HEK293 (cell line): ENCODE measurements around the gene CRMP1.

Source experiments
- CTCF ChIA-PET: fragments of 350-600 bp; formaldehyde crosslinking; extraction: SDS; loops from one replicate; lab custom pipeline; 2021; ENCODE audit warnings: antibody characterized with exemption; lab: Yijun Ruan, JAX
- POLR2A ChIA-PET: fragments of 300-600 bp; formaldehyde crosslinking; extraction: SDS; loops from one replicate; lab custom pipeline; 2020; ENCODE audit warnings: antibody characterized with exemption, inconsistent platforms; lab: Yijun Ruan, JAX
- H3K27ac ChIP-seq: fragments of 200-500 bp; sonication (Bioruptor generic); 2 replicates; pipeline ENCODE4 v1.5.1; 2014; ENCODE audit warnings: low read depth, low read length, control low read depth, inconsistent platforms; ENCODE audit errors: extremely low read depth
- H3K36me3 ChIP-seq, 2 experiments: fragments of 200-500 bp in 1 of 2; sonication (Bioruptor generic) in 1 of 2; 1 replicate in 1 of 2; 2 replicates in 1 of 2; pipeline ENCODE4 v1.5.1; 2014 to 2017; ENCODE audit warnings: inconsistent platforms in 2 of 2, low read length in 2 of 2; ENCODE audit not compliant: control insufficient read depth in 2 of 2, insufficient read depth in 1 of 2
- H3K4me1 ChIP-seq: fragments of 200-500 bp; sonication (Bioruptor generic); 2 replicates; pipeline ENCODE4 v1.5.1; 2014; ENCODE audit warnings: mild to moderate bottlenecking, low read length, inconsistent platforms; ENCODE audit not compliant: control insufficient read depth, insufficient read depth
- H3K4me3 ChIP-seq: 2 replicates; pipeline ENCODE4 v1.5.1; 2011; ENCODE audit warnings: low read depth, mild to moderate bottlenecking, control low read depth, low read length, moderate library complexity
- H3K9me3 ChIP-seq: fragments of 200-500 bp; sonication (Bioruptor generic); 2 replicates; pipeline ENCODE4 v1.5.1; 2014; ENCODE audit warnings: low read depth, low read length, inconsistent platforms; ENCODE audit not compliant: control insufficient read depth, insufficient read depth
- GFI1B ChIP-seq: fragments of 450-650 bp; formaldehyde crosslinking; IDR thresholded peaks from 2 replicates; pipeline ENCODE4 v1.5.1; 2016; ENCODE audit warnings: missing biosample characterization, missing genetic modification characterization
- GLIS2 ChIP-seq: fragments of 450-650 bp; formaldehyde crosslinking; IDR thresholded peaks from 2 replicates; pipeline ENCODE4 v1.5.1; 2016; ENCODE audit warnings: missing biosample characterization, missing genetic modification characterization
- KLF10 ChIP-seq: fragments of 450-650 bp; IDR thresholded peaks from 2 replicates; pipeline ENCODE4 v1.5.1; 2018; ENCODE audit warnings: missing biosample characterization, mild to moderate bottlenecking, missing genetic modification characterization
- MYNN ChIP-seq: fragments of 450-650 bp; formaldehyde crosslinking; IDR thresholded peaks from 2 replicates; pipeline ENCODE4 v1.5.1; 2016; ENCODE audit warnings: missing biosample characterization, missing genetic modification characterization, borderline replicate concordance
- SETDB1 ChIP-seq: IDR thresholded peaks from one replicate; pipeline ENCODE4 v1.6.1; 2017; ENCODE audit warnings: mild to moderate bottlenecking, low read length, moderate library complexity, mixed read lengths; ENCODE audit not compliant: insufficient read length
- SP7 ChIP-seq: fragments of 450-650 bp; formaldehyde crosslinking; IDR thresholded peaks from 2 replicates; pipeline ENCODE4 v1.5.1; 2016; ENCODE audit warnings: missing biosample characterization, missing genetic modification characterization
- ZBTB8A ChIP-seq: fragments of 450-650 bp; formaldehyde crosslinking; IDR thresholded peaks from 2 replicates; pipeline ENCODE4 v1.5.1; 2016; ENCODE audit warnings: missing biosample characterization, missing genetic modification characterization
- ZNF133 ChIP-seq: fragments of 450-650 bp; formaldehyde crosslinking; IDR thresholded peaks from 2 replicates; pipeline ENCODE4 v1.5.1; 2016; ENCODE audit warnings: missing biosample characterization, missing genetic modification characterization
- ZNF146 ChIP-seq: fragments of 450-650 bp; formaldehyde crosslinking; IDR thresholded peaks from 2 replicates; pipeline ENCODE4 v1.5.1; 2016; ENCODE audit warnings: missing biosample characterization, missing genetic modification characterization
- ZNF155 ChIP-seq: fragments of 450-650 bp; formaldehyde crosslinking; IDR thresholded peaks from 2 replicates; pipeline ENCODE4 v1.5.1; 2016; ENCODE audit warnings: missing biosample characterization, missing genetic modification characterization
- ZNF221 ChIP-seq: fragments of 450-650 bp; formaldehyde crosslinking; IDR thresholded peaks from 2 replicates; pipeline ENCODE4 v1.5.1; 2017; ENCODE audit warnings: missing biosample characterization, missing genetic modification characterization, borderline replicate concordance
- ZNF223 ChIP-seq: fragments of 450-650 bp; formaldehyde crosslinking; IDR thresholded peaks from 2 replicates; pipeline ENCODE4 v1.5.1; 2016; ENCODE audit warnings: missing biosample characterization, missing genetic modification characterization
- ZNF248 ChIP-seq: fragments of 450-650 bp; formaldehyde crosslinking; IDR thresholded peaks from 2 replicates; pipeline ENCODE4 v1.5.1; 2017; ENCODE audit warnings: missing biosample characterization, missing genetic modification characterization
- ZNF394 ChIP-seq: fragments of 450-650 bp; formaldehyde crosslinking; IDR thresholded peaks from 2 replicates; pipeline ENCODE4 v1.5.1; 2016; ENCODE audit warnings: missing biosample characterization, missing genetic modification characterization, mild to moderate bottlenecking, moderate library complexity, borderline replicate concordance
- ZNF423 ChIP-seq: fragments of 450-650 bp; formaldehyde crosslinking; IDR thresholded peaks from 2 replicates; pipeline ENCODE4 v1.5.1; 2016; ENCODE audit warnings: missing biosample characterization, missing genetic modification characterization
- ZNF433 ChIP-seq: fragments of 450-650 bp; formaldehyde crosslinking; IDR thresholded peaks from 2 replicates; pipeline ENCODE4 v1.5.1; 2016; ENCODE audit warnings: missing biosample characterization, missing genetic modification characterization, low read depth
- ZNF555 ChIP-seq: fragments of 450-650 bp; formaldehyde crosslinking; conservative IDR thresholded peaks from 2 replicates; pipeline ENCODE4 v1.5.1; 2017; ENCODE audit warnings: missing biosample characterization, mild to moderate bottlenecking, missing genetic modification characterization, inconsistent platforms
- ZNF561 ChIP-seq: fragments of 450-650 bp; IDR thresholded peaks from 2 replicates; pipeline ENCODE4 v1.5.1; 2018; ENCODE audit warnings: missing biosample characterization, missing genetic modification characterization, borderline replicate concordance
- ZNF585B ChIP-seq: fragments of 450-650 bp; formaldehyde crosslinking; IDR thresholded peaks from 2 replicates; pipeline ENCODE4 v1.5.1; 2016; ENCODE audit warnings: missing biosample characterization, missing genetic modification characterization
- ZNF658 ChIP-seq: fragments of 450-650 bp; formaldehyde crosslinking; IDR thresholded peaks from 2 replicates; pipeline ENCODE4; 2016; ENCODE audit warnings: missing biosample characterization, missing genetic modification characterization
- ZNF664 ChIP-seq: fragments of 450-650 bp; formaldehyde crosslinking; IDR thresholded peaks from 2 replicates; pipeline ENCODE4 v1.5.1; 2016; ENCODE audit warnings: missing biosample characterization, missing genetic modification characterization
- ZNF792 ChIP-seq: fragments of 450-650 bp; formaldehyde crosslinking; IDR thresholded peaks from 2 replicates; pipeline ENCODE4 v1.5.1; 2016; ENCODE audit warnings: missing biosample characterization, missing genetic modification characterization
- ZSCAN23 ChIP-seq: fragments of 450-650 bp; formaldehyde crosslinking; IDR thresholded peaks from 2 replicates; pipeline ENCODE4 v1.5.1; 2016; ENCODE audit warnings: missing biosample characterization, missing genetic modification characterization
- TF ChIP-seq, protein P1 (sequence below): fragments of 450-650 bp; formaldehyde crosslinking; IDR thresholded peaks from 2 replicates; pipeline ENCODE4 v1.5.1; 2016; ENCODE audit warnings: missing biosample characterization, missing genetic modification characterization

Gene CRMP1

DNA sequence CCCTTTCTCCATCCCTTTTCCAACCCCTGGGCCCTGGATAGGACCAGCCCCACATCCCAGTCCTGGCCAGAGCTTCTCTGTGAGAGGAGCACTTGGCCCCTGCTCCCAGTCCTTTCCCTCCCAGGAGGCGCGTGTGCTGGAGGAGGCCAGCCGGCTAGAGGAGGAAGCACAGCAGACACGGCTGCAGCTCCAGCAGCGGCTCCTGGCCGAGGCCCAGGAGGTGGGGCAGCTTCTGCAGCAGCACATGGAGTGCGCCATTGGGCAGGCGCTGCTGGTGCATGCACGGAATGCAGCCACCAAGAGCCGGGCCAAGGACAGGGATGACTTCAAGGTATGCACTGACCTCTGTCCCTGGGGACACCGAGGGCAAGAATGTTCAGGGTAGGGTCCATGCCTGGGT lies 94.4 kb downstream of the CRMP1 start:
- Histone ChIP-seq H3K36me3 (peaks cover 0 to 42% of the 10 kb centered on the region in 2 experiments; a peak in 2 of 3 replicates), H3K4me1 (no peaks in the 10 kb centered on the region), H3K9me3 (no peaks in the 10 kb centered on the region), H3K27ac (no peak overlapping the region), H3K4me3 (no peak overlapping the region)
- TF ChIP-seq SETDB1: no peak
- ChIA-PET CTCF (interaction anchor here (0.9 kb wide), 1 partner anchor 8 kb away, joined by 3 read pairs; no protein-coding TSS in a partner anchor), POLR2A (no interaction called here)

DNA sequence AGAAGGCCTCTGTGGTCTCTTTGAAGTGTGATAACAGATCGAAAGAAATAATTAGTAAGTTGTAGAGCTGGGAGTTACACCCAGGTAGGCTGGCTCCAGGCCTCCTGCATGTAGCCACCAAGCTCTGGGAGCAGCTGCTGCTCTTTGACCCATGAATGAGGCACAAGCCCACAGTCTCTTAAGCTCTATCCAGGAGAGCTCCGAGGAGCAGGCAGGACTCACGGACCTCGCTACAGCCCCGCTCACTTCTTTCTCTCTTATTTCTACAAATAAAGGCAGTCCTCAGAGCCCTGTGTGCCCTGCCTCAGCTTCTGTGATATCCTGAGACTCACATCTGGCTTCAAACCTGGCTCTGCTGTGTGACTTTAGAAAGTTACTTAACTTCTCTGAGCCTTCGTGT lies 95.0 kb downstream of the CRMP1 start:
- no peaks in the 10 kb centered on the region for H3K9me3 ChIP-seq
- no peak for TF ChIP-seq GLIS2 (tag by site-specific recombination)
- POLR2A ChIA-PET: no interaction called here
- peaks cover 0 to 39% of the 10 kb centered on the region in 2 experiments; a peak in 2 of 3 replicates for H3K36me3 ChIP-seq
- no peaks in the 10 kb centered on the region for H3K4me1 ChIP-seq
- no peak overlapping the region for H3K27ac ChIP-seq
- CTCF ChIA-PET: no interaction called here
- no peak overlapping the region for H3K4me3 ChIP-seq

DNA sequence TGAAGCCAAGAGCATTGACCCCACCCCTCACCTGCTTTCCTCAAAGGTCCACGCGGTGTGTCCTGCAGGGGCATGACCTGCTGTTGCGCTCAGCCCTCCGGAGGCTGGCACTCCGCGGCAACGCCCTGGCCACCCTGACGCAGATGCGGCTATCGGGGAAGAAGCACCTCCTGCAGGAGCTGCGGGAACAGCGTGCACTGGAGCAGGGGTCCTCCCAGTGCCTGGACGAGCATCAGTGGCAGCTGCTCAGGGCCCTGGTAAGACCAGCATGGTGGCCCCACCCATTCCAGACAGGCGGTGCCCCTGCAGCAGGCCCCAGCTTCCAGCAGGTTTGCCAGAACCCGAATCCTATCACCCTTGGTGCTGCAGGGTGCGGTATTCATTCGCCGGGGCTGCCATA lies 95.9 kb downstream of the CRMP1 start:
- no peaks in the 10 kb centered on the region for H3K4me1 ChIP-seq
- peaks cover 0 to 35% of the 10 kb centered on the region in 2 experiments; a peak in 2 of 3 replicates for H3K36me3 ChIP-seq
- H3K27ac ChIP-seq: no peak overlapping the region
- H3K9me3 ChIP-seq: no peaks in the 10 kb centered on the region
- TF ChIP-seq ZNF555 (tag by site-specific recombination) (no peak), ZNF221 (tag by site-specific recombination) (no peak), ZBTB8A (tag by site-specific recombination) (no peak), KLF10 (tag by site-specific recombination) (no peak)
- H3K4me3 ChIP-seq: no peak overlapping the region
- POLR2A ChIA-PET: no interaction called here
- CTCF ChIA-PET: no interaction called here

DNA sequence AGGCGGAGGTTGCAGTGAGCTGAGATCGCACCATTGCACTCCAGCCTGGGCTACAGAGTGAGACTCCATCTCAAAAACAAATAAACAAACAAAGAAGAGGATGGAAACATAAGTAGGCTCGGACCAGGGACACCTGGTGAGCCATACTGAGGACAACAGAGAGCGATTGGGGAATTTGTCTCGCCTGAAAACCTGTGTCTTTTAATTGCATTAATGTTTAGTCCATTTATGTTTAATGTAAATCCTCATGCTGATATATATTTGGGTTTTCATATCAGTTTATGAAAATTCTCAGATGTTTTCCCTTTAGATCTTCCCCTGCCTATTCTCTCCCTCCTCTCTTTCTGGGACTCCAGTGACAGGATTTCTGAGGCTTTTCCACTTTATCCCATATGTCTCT lies 97.3 kb downstream of the CRMP1 start:
- ChIA-PET POLR2A (no interaction called here), CTCF (interaction anchor here (0.6 kb wide), 2 partner anchors 26 to 1518 kb away, joined by 3 to 5 read pairs; no protein-coding TSS in a partner anchor)
- peaks cover 0 to 31% of the 10 kb centered on the region in 2 experiments; a peak in 2 of 3 replicates for H3K36me3 ChIP-seq
- no peaks in the 10 kb centered on the region for H3K9me3 ChIP-seq
- H3K4me3 ChIP-seq: no peak overlapping the region
- no peak for TF ChIP-seq ZNF664 (tag by site-specific recombination)
- no peak for TF ChIP-seq ZNF585B (tag by site-specific recombination)
- TF ChIP-seq ZNF248 (tag by site-specific recombination): no peak
- TF ChIP-seq ZNF133 (tag by site-specific recombination): no peak
- TF ChIP-seq ZSCAN23 (tag by site-specific recombination): no peak
- no peak for TF ChIP-seq ZNF792 (tag by site-specific recombination)
- TF ChIP-seq MYNN (tag by site-specific recombination): no peak
- TF ChIP-seq ZNF223 (tag by site-specific recombination): no peak
- no peak for TF ChIP-seq ZNF146 (tag by site-specific recombination)
- TF ChIP-seq ZNF658 (tag by site-specific recombination): no peak
- no peak for TF ChIP-seq GFI1B (tag by site-specific recombination)
- H3K27ac ChIP-seq: no peak overlapping the region
- no peaks in the 10 kb centered on the region for H3K4me1 ChIP-seq

DNA sequence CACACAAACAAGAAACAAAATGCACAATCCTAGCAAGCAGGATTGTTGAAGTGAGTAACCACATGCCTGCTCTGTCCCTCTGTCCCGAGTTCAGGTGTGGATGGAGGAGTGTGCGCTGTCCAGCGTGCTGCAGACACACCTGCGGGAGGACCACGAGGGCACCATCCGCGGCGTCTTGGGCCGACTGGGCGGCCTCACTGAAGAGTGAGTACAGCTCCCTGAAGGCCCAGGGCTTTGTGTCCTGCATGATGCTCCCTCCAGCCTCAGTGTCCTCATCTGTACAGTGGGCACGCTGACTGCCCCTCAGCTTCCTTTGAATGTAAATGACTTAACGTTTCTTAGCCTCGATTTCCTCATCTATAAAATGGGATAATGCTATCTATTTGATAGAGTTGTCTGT lies 99.4 kb downstream of the CRMP1 start:
- ChIA-PET CTCF (no interaction called here), POLR2A (no interaction called here)
- no peak overlapping the region for H3K4me3 ChIP-seq
- peaks cover 0 to 37% of the 10 kb centered on the region in 2 experiments; a peak in 2 of 3 replicates for H3K36me3 ChIP-seq
- H3K4me1 ChIP-seq: no peaks in the 10 kb centered on the region
- H3K27ac ChIP-seq: no peak overlapping the region
- H3K9me3 ChIP-seq: no peaks in the 10 kb centered on the region
- TF ChIP-seq ZNF223 (tag by site-specific recombination) (no peak), ZNF155 (no peak), SP7 (tag by site-specific recombination) (no peak), ZNF423 (tag by site-specific recombination) (no peak), ZNF433 (tag by site-specific recombination) (no peak), ZNF561 (tag by site-specific recombination) (no peak), ZNF394 (no peak)
- TF ChIP-seq, protein P1, sequence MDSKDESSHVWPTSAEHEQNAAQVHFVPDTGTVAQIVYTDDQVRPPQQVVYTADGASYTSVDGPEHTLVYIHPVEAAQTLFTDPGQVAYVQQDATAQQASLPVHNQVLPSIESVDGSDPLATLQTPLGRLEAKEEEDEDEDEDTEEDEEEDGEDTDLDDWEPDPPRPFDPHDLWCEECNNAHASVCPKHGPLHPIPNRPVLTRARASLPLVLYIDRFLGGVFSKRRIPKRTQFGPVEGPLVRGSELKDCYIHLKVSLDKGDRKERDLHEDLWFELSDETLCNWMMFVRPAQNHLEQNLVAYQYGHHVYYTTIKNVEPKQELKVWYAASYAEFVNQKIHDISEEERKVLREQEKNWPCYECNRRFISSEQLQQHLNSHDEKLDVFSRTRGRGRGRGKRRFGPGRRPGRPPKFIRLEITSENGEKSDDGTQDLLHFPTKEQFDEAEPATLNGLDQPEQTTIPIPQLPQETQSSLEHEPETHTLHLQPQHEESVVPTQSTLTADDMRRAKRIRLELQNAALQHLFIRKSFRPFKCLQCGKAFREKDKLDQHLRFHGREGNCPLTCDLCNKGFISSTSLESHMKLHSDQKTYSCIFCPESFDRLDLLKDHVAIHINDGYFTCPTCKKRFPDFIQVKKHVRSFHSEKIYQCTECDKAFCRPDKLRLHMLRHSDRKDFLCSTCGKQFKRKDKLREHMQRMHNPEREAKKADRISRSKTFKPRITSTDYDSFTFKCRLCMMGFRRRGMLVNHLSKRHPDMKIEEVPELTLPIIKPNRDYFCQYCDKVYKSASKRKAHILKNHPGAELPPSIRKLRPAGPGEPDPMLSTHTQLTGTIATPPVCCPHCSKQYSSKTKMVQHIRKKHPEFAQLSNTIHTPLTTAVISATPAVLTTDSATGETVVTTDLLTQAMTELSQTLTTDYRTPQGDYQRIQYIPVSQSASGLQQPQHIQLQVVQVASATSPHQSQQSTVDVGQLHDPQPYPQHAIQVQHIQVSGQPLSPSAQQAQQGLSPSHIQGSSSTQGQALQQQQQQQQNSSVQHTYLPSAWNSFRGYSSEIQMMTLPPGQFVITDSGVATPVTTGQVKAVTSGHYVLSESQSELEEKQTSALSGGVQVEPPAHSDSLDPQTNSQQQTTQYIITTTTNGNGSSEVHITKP (tag by site-specific recombination): no peak
